ENCODE data around the gene ABLIM3. TPM values are rescaled to one million over a fixed set of nuclear protein-coding genes. Genes with fewer than 3 reads are reported as not detected.

The ABLIM3 gene
- total RNA-seq, 4 donors from 2014 or later = 2.6 to 49.5 (median 6.9) TPM

DNA sequence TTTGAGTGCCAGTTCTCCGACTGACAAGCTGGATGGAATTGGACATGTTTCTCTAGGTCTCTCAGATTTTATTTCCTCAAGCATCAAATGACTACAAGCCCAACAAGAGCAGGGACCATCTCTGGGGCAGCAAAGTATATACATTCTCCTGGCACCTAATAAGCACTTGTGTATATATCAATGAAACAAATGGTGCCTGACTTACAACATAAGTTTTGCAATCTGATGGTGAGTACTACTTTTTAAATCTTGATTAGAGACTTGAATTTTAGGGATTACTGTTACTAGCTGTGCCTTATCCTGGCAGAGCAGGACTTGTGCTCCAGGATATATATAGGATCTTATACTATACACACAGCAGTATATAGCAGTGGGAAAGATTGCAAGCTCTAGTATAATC lies 8.8 kb upstream of the ABLIM3 start:
- Histone ChIP-seq H3K4me3 (no peak overlapping the region), H3K9me3 (no peaks in the 10 kb centered on the region), H3K36me3 (no peaks in the 10 kb centered on the region), H3K27me3 (no peaks in the 10 kb centered on the region), H3K27ac (no peak overlapping the region), H3K4me1 (no peaks in the 10 kb centered on the region)
- no peak for DNase-seq
- no peak for TF ChIP-seq POLR2A (IDR thresholded peaks at IDR 0.05)
- no peak for TF ChIP-seq CTCF (IDR thresholded peaks at IDR 0.05)
- intact Hi-C loops (cut with DNase I; ENCODE audit: low total_unique reads) = no loop called here

GRCh38 chr5:149133795-149134777 lies 7.2 kb upstream of the ABLIM3 start:
- H3K27ac ChIP-seq = peak overlapping the region in 1 of 2 donors; percentile 28

DNA sequence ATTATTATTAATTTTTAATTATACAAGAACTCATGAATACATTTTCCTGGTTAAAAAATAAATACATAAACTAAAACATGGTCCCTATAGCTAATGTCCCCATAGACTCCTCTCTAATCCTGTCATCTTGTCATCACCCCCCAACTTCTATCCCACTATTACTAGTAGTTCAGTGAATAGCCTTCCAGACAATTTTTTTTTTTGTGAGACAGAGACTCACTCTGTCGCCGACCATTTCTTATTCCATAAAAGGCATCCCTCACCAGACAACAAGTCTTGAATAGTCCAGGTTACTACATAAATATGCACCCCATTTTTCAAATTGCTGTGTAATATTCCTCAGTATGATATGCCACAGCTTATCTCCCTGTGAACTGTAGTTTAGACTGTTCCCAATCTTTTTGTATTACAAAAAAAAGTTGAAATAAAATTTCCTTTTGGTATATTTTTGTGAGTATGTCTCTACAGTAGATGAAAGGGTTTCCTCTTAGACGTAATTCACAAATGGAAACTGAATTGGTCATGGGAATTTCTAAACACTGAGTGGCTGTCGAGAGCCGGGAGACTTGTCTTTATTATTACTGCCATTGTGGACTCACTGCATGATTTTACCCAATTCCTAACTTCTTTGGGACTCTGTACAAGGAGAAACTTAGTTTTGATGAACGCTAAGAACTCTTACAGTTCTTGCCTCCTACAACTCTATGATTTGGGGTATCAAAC lies 6.4 kb upstream of the ABLIM3 start:
- TF ChIP-seq CTCF (IDR thresholded peaks at IDR 0.05) = no peak
- Histone ChIP-seq H3K9me3 (no peaks in the 10 kb centered on the region), H3K4me3 (no peak overlapping the region), H3K27ac (peak overlapping the region in 1 of 2 donors; percentile 28), H3K4me1 (no peaks in the 10 kb centered on the region), H3K27me3 (no peaks in the 10 kb centered on the region), H3K36me3 (no peaks in the 10 kb centered on the region)
- no peak for DNase-seq
- intact Hi-C loops (cut with DNase I; ENCODE audit: low total_unique reads) = no loop called here

More at GRCh38 chr5:149133795-149134777, 7.2 kb upstream of the ABLIM3 start:
- Histone ChIP-seq H3K36me3 (no peaks in the 10 kb centered on the region), H3K4me3 (no peak overlapping the region), H3K4me1 (no peaks in the 10 kb centered on the region), H3K27me3 (no peaks in the 10 kb centered on the region), H3K9me3 (no peaks in the 10 kb centered on the region)
- intact Hi-C loops (cut with DNase I; ENCODE audit: low total_unique reads) = no loop called here
- peak; percentile 23 to 62 for DNase-seq
- TF ChIP-seq CTCF (IDR thresholded peaks at IDR 0.05) (no peak), POLR2A (IDR thresholded peaks at IDR 0.05) (no peak)

DNA sequence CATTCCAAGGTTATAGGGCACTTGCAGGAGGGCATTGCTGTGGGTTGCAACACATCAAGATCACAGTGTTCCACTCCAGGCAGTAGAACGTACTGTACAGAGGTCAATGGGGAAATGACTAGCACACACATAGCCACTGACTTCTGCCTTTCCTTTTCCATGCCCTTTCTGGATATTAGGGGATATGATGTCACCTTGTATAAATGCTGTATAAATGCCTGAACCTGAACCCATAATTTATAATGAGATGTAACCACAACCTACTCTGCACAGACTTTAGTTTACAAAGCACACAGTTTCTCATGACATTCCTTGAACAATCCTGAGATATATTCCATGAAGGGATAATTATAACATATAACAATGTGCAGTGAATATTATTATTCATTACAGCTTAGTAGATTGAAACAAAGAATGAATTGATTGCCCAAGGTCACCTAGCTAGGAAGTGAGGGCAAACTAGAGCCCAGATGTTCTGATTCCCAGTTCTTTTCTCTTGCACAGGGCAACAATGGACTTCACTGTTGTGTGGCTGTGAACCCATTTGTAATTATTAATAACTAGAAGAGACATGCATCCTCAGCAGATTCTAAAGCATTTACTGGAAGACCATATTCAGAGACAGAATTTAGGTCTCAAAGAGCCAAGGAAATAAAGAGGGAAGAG lies 5.6 kb upstream of the ABLIM3 start:
- peak overlapping the region in 1 of 2 donors; percentile 28 for H3K27ac ChIP-seq
- intact Hi-C loops (cut with DNase I; ENCODE audit: low total_unique reads) = no loop called here
- no peak overlapping the region for H3K4me3 ChIP-seq
- H3K4me1 ChIP-seq = no peaks in the 10 kb centered on the region
- H3K9me3 ChIP-seq = no peaks in the 10 kb centered on the region
- no peaks in the 10 kb centered on the region for H3K27me3 ChIP-seq
- DNase-seq = no peak
- no peak for TF ChIP-seq CTCF (IDR thresholded peaks at IDR 0.05)
- no peak for TF ChIP-seq POLR2A (IDR thresholded peaks at IDR 0.05)
- no peaks in the 10 kb centered on the region for H3K36me3 ChIP-seq
